Dendritic cell treated with granulocyte-macrophage colony-stimulating factor and Interleukin-4, amounts not matched to agents 40 ng/mL and 50 ng/mL, for 4 days (primary cell): ENCODE data around the gene MYH11.
"Not testable (repeated sequence)": the region's sequence is repeated elsewhere in the genome, so short reads cannot be mapped to it uniquely, and the experiment has no call there.

Experiments used
- H3K27ac Mint-ChIP-seq: one replicate; pipeline ENCODE4 v1.8.0; 2022; ENCODE audit warnings: mild to moderate bottlenecking, mixed read lengths
- H3K27me3 Mint-ChIP-seq: one replicate; pipeline ENCODE4 v1.8.0; 2022; ENCODE audit warnings: mild to moderate bottlenecking, mixed read lengths
- H3K36me3 Mint-ChIP-seq: one replicate; pipeline ENCODE4 v1.8.0; 2022; ENCODE audit warnings: low read depth, mixed read lengths
- H3K4me1 Mint-ChIP-seq: one replicate; pipeline ENCODE4 v1.8.0; 2022; ENCODE audit warnings: low read depth, mixed read lengths
- H3K4me3 Mint-ChIP-seq: one replicate; pipeline ENCODE4 v1.8.0; 2022; ENCODE audit warnings: mild to moderate bottlenecking, moderate library complexity, mixed read lengths
- H3K9me3 Mint-ChIP-seq: one replicate; pipeline ENCODE4 v1.8.0; 2022; ENCODE audit warnings: mixed read lengths
- intact Hi-C: fragments of 100-400 bp; cut with micrococcal nuclease; formaldehyde crosslinking; loops from one replicate; pipeline ENCODE4 v1.15.0; 2022

Gene MYH11

GRCh38 chr16:15846510-15846909 lies 10.3 kb downstream of the MYH11 start:
- intact Hi-C loops = no loop called here
- H3K4me1 Mint-ChIP-seq = no peaks in the 10 kb centered on the region
- no peak overlapping the region for H3K27ac Mint-ChIP-seq
- no peaks in the 10 kb centered on the region for H3K36me3 Mint-ChIP-seq
- H3K9me3 Mint-ChIP-seq = no peaks in the 10 kb centered on the region
- H3K27me3 Mint-ChIP-seq = no peaks in the 10 kb centered on the region
- no peak overlapping the region for H3K4me3 Mint-ChIP-seq

GRCh38 chr16:15843635-15844279 lies 13.1 kb downstream of the MYH11 start:
- intact Hi-C loops = no loop called here
- no peak overlapping the region for H3K27ac Mint-ChIP-seq
- H3K4me1 Mint-ChIP-seq = no peaks in the 10 kb centered on the region
- H3K27me3 Mint-ChIP-seq = peaks cover 1% of the 10 kb centered on the region
- no peak overlapping the region for H3K4me3 Mint-ChIP-seq
- no peaks in the 10 kb centered on the region for H3K36me3 Mint-ChIP-seq
- no peaks in the 10 kb centered on the region for H3K9me3 Mint-ChIP-seq

GRCh38 chr16:15839204-15839603 lies 17.6 kb downstream of the MYH11 start:
- intact Hi-C loops = not testable (repeated sequence)

GRCh38 chr16:15837761-15838160 lies 19.1 kb downstream of the MYH11 start:
- H3K27me3 Mint-ChIP-seq = peaks cover 3% of the 10 kb centered on the region
- no peak overlapping the region for H3K27ac Mint-ChIP-seq
- no peaks in the 10 kb centered on the region for H3K36me3 Mint-ChIP-seq
- no peaks in the 10 kb centered on the region for H3K9me3 Mint-ChIP-seq
- intact Hi-C loops = no loop called here
- no peak overlapping the region for H3K4me3 Mint-ChIP-seq
- peaks cover 19% of the 10 kb centered on the region for H3K4me1 Mint-ChIP-seq

More at GRCh38 chr16:15839204-15839603, 17.6 kb downstream of the MYH11 start:
- H3K4me3 Mint-ChIP-seq, H3K36me3 Mint-ChIP-seq, H3K9me3 Mint-ChIP-seq, H3K27me3 Mint-ChIP-seq, H3K4me1 Mint-ChIP-seq, H3K27ac Mint-ChIP-seq: not testable (repeated sequence)

GRCh38 chr16:15836965-15837611 lies 19.7 kb downstream of the MYH11 start:
- intact Hi-C loops = no loop called here
- H3K4me3 Mint-ChIP-seq = no peak overlapping the region
- H3K27ac Mint-ChIP-seq = no peak overlapping the region
- no peaks in the 10 kb centered on the region for H3K9me3 Mint-ChIP-seq
- H3K4me1 Mint-ChIP-seq = peaks cover 19% of the 10 kb centered on the region
- H3K36me3 Mint-ChIP-seq = no peaks in the 10 kb centered on the region
- H3K27me3 Mint-ChIP-seq = peaks cover 3% of the 10 kb centered on the region

- no peak overlapping the region for H3K4me3 Mint-ChIP-seq
- intact Hi-C loops = no loop called here
- no peaks in the 10 kb centered on the region for H3K36me3 Mint-ChIP-seq
- H3K27ac Mint-ChIP-seq = no peak overlapping the region
- H3K27me3 Mint-ChIP-seq = peaks cover 3% of the 10 kb centered on the region
- H3K4me1 Mint-ChIP-seq = peaks cover 27% of the 10 kb centered on the region
- H3K9me3 Mint-ChIP-seq = no peaks in the 10 kb centered on the region
Measured at GRCh38 chr16:15836074-15836473, 20.8 kb downstream of the MYH11 start.

GRCh38 chr16:15835136-15835878 lies 21.5 kb downstream of the MYH11 start:
- Mint-ChIP-seq H3K27me3 (peaks cover 3% of the 10 kb centered on the region), H3K4me1 (peaks cover 27% of the 10 kb centered on the region), H3K9me3 (no peaks in the 10 kb centered on the region), H3K27ac (no peak overlapping the region), H3K36me3 (no peaks in the 10 kb centered on the region), H3K4me3 (no peak overlapping the region)
- intact Hi-C loops = no loop called here

GRCh38 chr16:15834502-15834901 lies 22.3 kb downstream of the MYH11 start:
- Mint-ChIP-seq H3K36me3 (no peaks in the 10 kb centered on the region), H3K27ac (no peak overlapping the region), H3K9me3 (no peaks in the 10 kb centered on the region), H3K4me1 (peaks cover 31% of the 10 kb centered on the region), H3K4me3 (no peak overlapping the region), H3K27me3 (peaks cover 2% of the 10 kb centered on the region)
- intact Hi-C loops = no loop called here

GRCh38 chr16:15833541-15833940 lies 23.3 kb downstream of the MYH11 start:
- intact Hi-C loops = no loop called here
- Mint-ChIP-seq H3K4me3 (no peak overlapping the region), H3K36me3 (no peaks in the 10 kb centered on the region), H3K27me3 (peaks cover 2% of the 10 kb centered on the region), H3K9me3 (no peaks in the 10 kb centered on the region), H3K27ac (no peak overlapping the region), H3K4me1 (peaks cover 39% of the 10 kb centered on the region)

GRCh38 chr16:15832241-15832640 lies 24.6 kb downstream of the MYH11 start:
- Mint-ChIP-seq H3K36me3 (no peaks in the 10 kb centered on the region), H3K4me3 (no peak overlapping the region), H3K9me3 (no peaks in the 10 kb centered on the region), H3K4me1 (peaks cover 44% of the 10 kb centered on the region), H3K27me3 (peaks cover 4% of the 10 kb centered on the region), H3K27ac (no peak overlapping the region)
- intact Hi-C loops = no loop called here

- peaks cover 4% of the 10 kb centered on the region for H3K27me3 Mint-ChIP-seq
- no peak overlapping the region for H3K27ac Mint-ChIP-seq
- peaks cover 44% of the 10 kb centered on the region for H3K4me1 Mint-ChIP-seq
- H3K9me3 Mint-ChIP-seq = no peaks in the 10 kb centered on the region
- intact Hi-C loops = no loop called here
- H3K36me3 Mint-ChIP-seq = no peaks in the 10 kb centered on the region
- H3K4me3 Mint-ChIP-seq = no peak overlapping the region
Measured at GRCh38 chr16:15830832-15831451, 25.9 kb downstream of the MYH11 start.

- H3K4me1 Mint-ChIP-seq = peaks cover 42% of the 10 kb centered on the region
- H3K27ac Mint-ChIP-seq = peak overlapping the region; percentile 20
- no peaks in the 10 kb centered on the region for H3K9me3 Mint-ChIP-seq
- intact Hi-C loops = no loop called here
- H3K27me3 Mint-ChIP-seq = peaks cover 7% of the 10 kb centered on the region
- H3K36me3 Mint-ChIP-seq = no peaks in the 10 kb centered on the region
- no peak overlapping the region for H3K4me3 Mint-ChIP-seq
Measured at GRCh38 chr16:15829460-15829859, 27.4 kb downstream of the MYH11 start.

- no peaks in the 10 kb centered on the region for H3K9me3 Mint-ChIP-seq
- no peaks in the 10 kb centered on the region for H3K36me3 Mint-ChIP-seq
- H3K4me1 Mint-ChIP-seq = peaks cover 26% of the 10 kb centered on the region
- H3K27ac Mint-ChIP-seq = no peak overlapping the region
- intact Hi-C loops = no loop called here
- no peak overlapping the region for H3K4me3 Mint-ChIP-seq
- peaks cover 8% of the 10 kb centered on the region for H3K27me3 Mint-ChIP-seq
Measured at GRCh38 chr16:15827709-15828343, 29.0 kb downstream of the MYH11 start.

- Mint-ChIP-seq H3K27ac (no peak overlapping the region), H3K9me3 (no peaks in the 10 kb centered on the region), H3K36me3 (no peaks in the 10 kb centered on the region), H3K4me1 (peaks cover 25% of the 10 kb centered on the region), H3K4me3 (no peak overlapping the region), H3K27me3 (peaks cover 8% of the 10 kb centered on the region)
- intact Hi-C loops = no loop called here
Measured at GRCh38 chr16:15827299-15827698, 29.5 kb downstream of the MYH11 start.
